Stimulated activated CD4-positive, alpha-beta T cell treated with anti-CD3 and anti-CD28 coated beads, Interleukin-2, amount 100 ng/mL, for 24 hours (primary cell): ENCODE measurements around the gene CELSR2.

ENCODE experiments used
- DNase-seq, 2 donors: peaks; one replicate each; pipeline ENCODE4 v3.0.0-alpha.2; 2020

Gene CELSR2

GRCh38 chr1:109265016-109265415 is 15.7 kb downstream of the CELSR2 start:
- no peak for DNase-seq

DNA sequence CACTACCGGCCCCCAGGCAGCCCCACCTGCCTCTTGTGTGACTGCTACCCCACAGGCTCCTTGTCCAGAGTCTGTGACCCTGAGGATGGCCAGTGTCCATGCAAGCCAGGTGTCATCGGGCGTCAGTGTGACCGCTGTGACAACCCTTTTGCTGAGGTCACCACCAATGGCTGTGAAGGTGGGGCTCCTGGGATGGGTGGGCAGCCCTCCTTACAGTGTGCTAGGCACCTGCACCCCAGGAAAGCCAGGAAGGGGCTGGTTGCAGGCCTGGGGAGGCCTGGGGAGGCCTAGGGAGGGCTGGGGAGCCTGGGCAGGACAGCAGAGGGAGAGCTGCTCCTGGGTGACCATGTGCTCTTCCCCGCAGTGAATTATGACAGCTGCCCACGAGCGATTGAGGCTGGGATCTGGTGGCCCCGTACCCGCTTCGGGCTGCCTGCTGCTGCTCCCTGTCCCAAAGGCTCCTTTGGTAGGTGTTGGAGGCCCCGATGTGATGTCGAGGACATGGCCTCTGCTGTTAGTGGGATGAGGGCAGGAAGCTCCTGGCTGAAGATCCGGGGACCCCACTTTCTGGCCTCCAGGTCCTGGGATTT is 16.5 kb downstream of the CELSR2 start:
- no peak for DNase-seq

- no peak for DNase-seq
Observed at GRCh38 chr1:109266965-109267364, 17.6 kb downstream of the CELSR2 start.

DNA sequence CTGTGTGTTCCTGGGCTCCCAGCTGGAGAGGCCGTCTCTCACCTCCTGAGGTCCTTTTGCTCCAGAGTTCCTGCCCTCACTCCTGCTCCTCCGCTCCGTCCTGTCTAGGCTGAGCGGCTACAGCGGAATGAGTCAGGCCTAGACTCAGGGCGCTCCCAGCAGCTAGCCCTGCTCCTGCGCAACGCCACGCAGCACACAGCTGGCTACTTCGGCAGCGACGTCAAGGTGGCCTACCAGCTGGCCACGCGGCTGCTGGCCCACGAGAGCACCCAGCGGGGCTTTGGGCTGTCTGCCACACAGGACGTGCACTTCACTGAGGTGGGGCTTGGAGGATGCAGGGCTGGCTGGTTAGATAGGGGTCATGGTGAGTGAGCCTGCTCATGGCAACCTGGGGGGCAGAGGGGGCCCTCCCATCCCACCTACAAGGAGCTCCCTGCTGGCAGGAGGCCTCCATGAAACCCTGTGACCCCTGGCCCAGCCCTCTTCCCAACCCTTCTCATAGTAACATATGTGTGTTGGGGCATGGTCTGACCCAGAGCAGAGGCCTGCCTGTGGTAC is 18.5 kb downstream of the CELSR2 start:
- DNase-seq: no peak

DNA sequence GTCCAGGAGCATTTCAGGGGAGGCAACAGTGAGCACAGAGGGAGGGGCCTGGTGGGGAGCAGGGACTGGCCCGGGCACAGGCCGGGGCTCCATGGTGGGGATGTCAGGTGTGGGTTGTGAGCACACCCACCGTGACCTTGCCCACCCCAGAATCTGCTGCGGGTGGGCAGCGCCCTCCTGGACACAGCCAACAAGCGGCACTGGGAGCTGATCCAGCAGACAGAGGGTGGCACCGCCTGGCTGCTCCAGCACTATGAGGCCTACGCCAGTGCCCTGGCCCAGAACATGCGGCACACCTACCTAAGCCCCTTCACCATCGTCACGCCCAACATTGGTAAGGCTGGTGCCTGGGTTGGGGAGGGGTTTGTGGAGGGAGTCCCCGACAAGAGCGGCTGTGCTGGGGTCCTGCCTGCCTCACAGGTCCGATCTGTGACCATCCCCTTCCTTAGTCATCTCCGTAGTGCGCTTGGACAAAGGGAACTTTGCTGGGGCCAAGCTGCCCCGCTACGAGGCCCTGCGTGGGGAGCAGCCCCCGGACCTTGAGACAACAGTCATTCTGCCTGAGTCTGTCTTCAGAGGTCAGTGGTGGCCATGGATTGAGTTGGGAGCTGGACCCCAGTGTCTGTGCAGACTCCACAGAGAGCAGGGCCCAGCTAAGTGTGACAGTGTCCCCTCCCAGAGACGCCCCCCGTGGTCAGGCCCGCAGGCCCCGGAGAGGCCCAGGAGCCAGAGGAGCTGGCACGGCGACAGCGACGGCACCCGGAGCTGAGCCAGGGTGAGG is 19.3 kb downstream of the CELSR2 start:
- DNase-seq: no peak

DNA sequence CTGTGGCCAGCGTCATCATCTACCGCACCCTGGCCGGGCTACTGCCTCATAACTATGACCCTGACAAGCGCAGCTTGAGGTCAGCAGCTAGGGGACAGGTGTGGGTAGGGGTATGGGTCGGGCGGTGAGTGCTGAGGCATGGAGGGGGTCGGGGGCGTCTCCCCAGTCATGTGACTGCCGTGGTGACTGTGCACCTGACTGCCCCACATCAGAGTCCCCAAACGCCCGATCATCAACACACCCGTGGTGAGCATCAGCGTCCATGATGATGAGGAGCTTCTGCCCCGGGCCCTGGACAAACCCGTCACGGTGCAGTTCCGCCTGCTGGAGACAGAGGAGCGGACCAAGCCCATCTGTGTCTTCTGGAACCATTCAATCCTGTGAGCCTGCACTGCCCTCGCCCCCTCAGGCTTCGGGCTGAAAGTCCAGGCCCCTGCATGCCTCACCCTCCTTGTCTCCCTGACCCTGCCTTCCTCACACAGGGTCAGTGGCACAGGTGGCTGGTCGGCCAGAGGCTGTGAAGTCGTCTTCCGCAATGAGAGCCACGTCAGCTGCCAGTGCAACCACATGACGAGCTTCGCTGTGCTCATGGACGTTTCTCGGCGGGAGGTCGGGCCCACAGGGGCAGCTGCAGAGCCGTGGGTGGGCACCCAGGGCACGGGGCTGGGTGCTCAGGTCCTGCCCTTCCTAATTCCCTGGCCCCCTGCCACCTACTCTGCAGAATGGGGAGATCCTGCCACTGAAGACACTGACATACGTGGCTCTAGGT is 20.1 kb downstream of the CELSR2 start:
- DNase-seq: no peak

DNA sequence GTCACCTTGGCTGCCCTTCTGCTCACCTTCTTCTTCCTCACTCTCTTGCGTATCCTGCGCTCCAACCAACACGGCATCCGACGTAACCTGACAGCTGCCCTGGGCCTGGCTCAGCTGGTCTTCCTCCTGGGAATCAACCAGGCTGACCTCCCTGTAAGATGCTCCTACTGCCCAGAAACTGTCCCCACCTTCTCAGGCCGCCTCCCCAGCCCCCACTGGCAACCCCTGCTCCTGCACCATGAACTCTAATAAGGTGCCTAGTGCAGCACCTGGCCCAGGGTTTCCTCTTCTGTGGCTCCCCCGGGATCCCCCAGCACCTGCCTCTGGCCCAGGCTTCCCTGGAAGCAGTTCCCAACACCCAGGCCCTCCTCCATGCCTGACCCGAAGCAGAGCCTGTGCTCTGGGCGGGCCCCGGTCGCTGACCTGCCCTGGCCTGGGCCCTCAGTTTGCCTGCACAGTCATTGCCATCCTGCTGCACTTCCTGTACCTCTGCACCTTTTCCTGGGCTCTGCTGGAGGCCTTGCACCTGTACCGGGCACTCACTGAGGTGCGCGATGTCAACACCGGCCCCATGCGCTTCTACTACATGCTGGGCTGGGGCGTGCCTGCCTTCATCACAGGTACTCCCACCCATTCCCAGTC is 20.8 kb downstream of the CELSR2 start:
- DNase-seq: no peak

GRCh38 chr1:109270623-109271317 is 21.4 kb downstream of the CELSR2 start:
- no peak for DNase-seq

GRCh38 chr1:109271458-109271857 is 22.1 kb downstream of the CELSR2 start:
- DNase-seq: no peak

GRCh38 chr1:109272021-109272799 is 22.9 kb downstream of the CELSR2 start:
- no peak for DNase-seq

DNA sequence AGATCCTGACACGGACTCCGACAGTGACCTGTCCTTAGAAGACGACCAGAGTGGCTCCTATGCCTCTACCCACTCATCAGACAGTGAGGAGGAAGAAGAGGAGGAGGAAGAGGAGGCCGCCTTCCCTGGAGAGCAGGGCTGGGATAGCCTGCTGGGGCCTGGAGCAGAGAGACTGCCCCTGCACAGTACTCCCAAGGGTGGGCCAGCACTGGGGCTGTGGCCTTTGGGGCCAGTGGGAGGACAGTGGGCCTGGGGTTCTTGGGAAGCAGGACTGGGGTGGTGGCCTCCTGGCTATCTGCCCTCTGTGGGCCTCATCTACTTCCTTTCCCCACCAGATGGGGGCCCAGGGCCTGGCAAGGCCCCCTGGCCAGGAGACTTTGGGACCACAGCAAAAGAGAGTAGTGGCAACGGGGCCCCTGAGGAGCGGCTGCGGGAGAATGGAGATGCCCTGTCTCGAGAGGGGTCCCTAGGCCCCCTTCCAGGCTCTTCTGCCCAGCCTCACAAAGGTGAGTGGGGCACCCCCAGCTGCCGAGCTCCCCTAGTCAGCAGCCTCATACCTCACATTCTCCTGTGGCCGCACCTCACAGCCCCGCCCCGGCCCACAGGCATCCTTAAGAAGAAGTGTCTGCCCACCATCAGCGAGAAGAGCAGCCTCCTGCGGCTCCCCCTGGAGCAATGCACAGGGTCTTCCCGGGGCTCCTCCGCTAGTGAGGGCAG is 23.6 kb downstream of the CELSR2 start:
- DNase-seq: no peak

DNA sequence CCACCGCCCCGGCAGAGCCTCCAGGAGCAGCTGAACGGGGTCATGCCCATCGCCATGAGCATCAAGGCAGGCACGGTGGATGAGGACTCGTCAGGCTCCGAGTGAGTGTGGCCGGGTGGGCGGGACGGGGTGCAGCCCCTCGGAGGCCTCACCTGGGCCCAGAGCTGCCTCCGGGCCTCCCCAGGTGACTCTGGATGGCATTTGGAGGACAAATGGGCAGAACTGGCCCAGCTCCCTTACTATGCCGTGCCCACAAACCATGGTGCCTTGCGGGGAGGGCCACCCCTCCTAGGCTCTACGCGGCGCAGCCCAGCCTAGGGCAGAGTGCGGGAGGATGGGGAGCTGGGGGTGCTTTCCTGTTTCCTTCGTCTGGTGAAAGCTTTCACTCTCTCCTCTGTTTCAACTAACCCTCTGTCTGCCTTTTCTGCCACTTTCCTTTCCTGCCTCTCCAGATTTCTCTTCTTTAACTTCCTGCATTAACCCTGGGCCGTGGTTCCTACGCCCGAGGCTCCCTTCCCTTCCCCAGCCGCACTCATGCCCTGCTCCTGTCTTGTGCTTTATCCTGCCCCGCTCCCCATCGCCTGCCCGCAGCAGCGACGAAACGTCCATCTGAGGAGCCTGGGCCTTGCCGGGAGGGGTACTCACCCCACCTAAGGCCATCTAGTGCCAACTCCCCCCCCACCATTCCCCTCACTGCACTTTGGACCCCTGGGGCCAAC is 24.4 kb downstream of the CELSR2 start:
- no peak for DNase-seq

- no peak for DNase-seq
Observed at GRCh38 chr1:109274533-109275476, 25.5 kb downstream of the CELSR2 start.

- DNase-seq: no peak
Observed at GRCh38 chr1:109275706-109276345, 26.5 kb downstream of the CELSR2 start.

- peak; percentile 73 to 78 for DNase-seq
Observed at GRCh38 chr1:109277434-109278204, 28.3 kb downstream of the CELSR2 start.

- no peak for DNase-seq
Observed at GRCh38 chr1:109279615-109280278, 30.4 kb downstream of the CELSR2 start.

- DNase-seq: no peak
Observed at GRCh38 chr1:109280862-109281261, 31.5 kb downstream of the CELSR2 start.
